Smooth muscle cell (in vitro differentiated cells): ENCODE measurements around the gene MCF2L2. TPM values are rescaled to one million over a fixed set of nuclear protein-coding genes. Genes with fewer than 3 reads are reported as not detected.

ENCODE experiments used
- DNase-seq: peaks from one replicate; lab custom pipeline; 2025; ENCODE audit not compliant: unreplicated experiment; lab: John Stamatoyannopoulos, UW
- H2AFZ ChIP-seq: fragments of 200-600 bp; sonication (generic); 2 replicates; pipeline ENCODE4 v1.6.0; 2016; ENCODE audit warnings: antibody characterized with exemption, low read depth, mild to moderate bottlenecking
- H3F3A ChIP-seq: fragments of 200-600 bp; sonication (generic); 2 replicates; pipeline ENCODE4 v1.6.0; 2017; ENCODE audit warnings: antibody characterized with exemption, low read depth
- H3K27ac ChIP-seq: fragments of 200-600 bp; sonication (generic); 2 replicates; pipeline ENCODE4 v1.5.1; 2016; ENCODE audit warnings: low read depth, mild to moderate bottlenecking
- H3K27me3 ChIP-seq: fragments of 200-600 bp; sonication (generic); 2 replicates; pipeline ENCODE4 v1.6.1; 2016; ENCODE audit warnings: low read depth, mild to moderate bottlenecking
- H3K36me3 ChIP-seq: fragments of 200-600 bp; sonication (generic); 2 replicates; pipeline ENCODE4 v1.5.1; 2016; ENCODE audit warnings: low read depth
- H3K4me1 ChIP-seq: fragments of 200-600 bp; sonication (generic); 2 replicates; pipeline ENCODE4 v1.5.1; 2016; ENCODE audit warnings: low read depth
- H3K4me2 ChIP-seq: fragments of 200-600 bp; sonication (generic); 2 replicates; pipeline ENCODE4 v1.6.0; 2016; ENCODE audit warnings: mild to moderate bottlenecking
- H3K4me3 ChIP-seq: fragments of 200-600 bp; sonication (generic); 2 replicates; pipeline ENCODE4 v1.5.1; 2016; ENCODE audit warnings: mild to moderate bottlenecking
- H3K79me2 ChIP-seq: fragments of 200-600 bp; sonication (generic); 2 replicates; pipeline ENCODE4 v1.6.0; 2016; ENCODE audit warnings: low read depth, mild to moderate bottlenecking
- H3K9ac ChIP-seq: fragments of 200-600 bp; sonication (generic); 2 replicates; pipeline ENCODE4 v1.6.0; 2016; ENCODE audit warnings: low read depth
- H3K9me3 ChIP-seq: fragments of 200-600 bp; sonication (generic); replicated peaks from 2 replicates; pipeline ENCODE4 v1.5.1; 2016; ENCODE audit warnings: low read depth
- H4K20me1 ChIP-seq: fragments of 200-600 bp; sonication (generic); 2 replicates; pipeline ENCODE4 v1.6.0; 2016; ENCODE audit warnings: low read depth
- CTCF ChIP-seq: fragments of 200-600 bp; sonication (generic); IDR thresholded peaks from 2 replicates; pipeline ENCODE4 v1.5.1; 2017; ENCODE audit warnings: borderline replicate concordance, mild to moderate bottlenecking, antibody characterized with exemption; ENCODE audit not compliant: insufficient read depth, poor library complexity, severe bottlenecking
- WGBS: methylation state at CpG from one replicate; pipeline ENCODE4 v1.1.7; 2016; ENCODE audit warnings: low lambda C conversion rate; 5-methylcytosine and 5-hydroxymethylcytosine counted together
- polyA plus RNA-seq: library from polyadenylated mRNA; unstranded; fragments of >200 nt; fragmentation: Nextera tagmentation; extraction: Ambion mirVana; gene quantifications from 2 replicates; pipeline ENCODE4 v1.2.1, GENCODE V29; 2016
- total RNA-seq: library from RNA; depleted of rRNA; stranded (reverse); fragments of >200 nt; gene quantifications from 2 replicates; pipeline ENCODE4 v1.2.3, GENCODE V29; 2014

The MCF2L2 gene
- total and polyA plus RNA-seq, 2 experiments from 2014 or later, result 0.09 TPM; not detected in 1

- DNase-seq, result no peak
- Histone ChIP-seq H3K9ac (no peak overlapping the region), H3K4me1 (no peaks in the 10 kb centered on the region), H3K36me3 (no peaks in the 10 kb centered on the region), H3K27me3 (no peaks in the 10 kb centered on the region), H3K4me3 (no peak overlapping the region), H2AFZ (no peak overlapping the region), H3F3A (no peaks in the 10 kb centered on the region), H3K4me2 (no peak overlapping the region), H3K27ac (no peak overlapping the region), H3K79me2 (no peaks in the 10 kb centered on the region), H4K20me1 (no peaks in the 10 kb centered on the region), H3K9me3 (no peaks in the 10 kb centered on the region)
- no peak for TF ChIP-seq CTCF
- 74% methylated on average over 4 of the region's 4 CpGs for WGBS
Measured at GRCh38 chr3:183202004-183202722, 226.3 kb downstream of the MCF2L2 start.

- Histone ChIP-seq H3K4me3 (no peak overlapping the region), H3K9ac (no peak overlapping the region), H3K9me3 (no peaks in the 10 kb centered on the region), H3K4me1 (no peaks in the 10 kb centered on the region), H3K27me3 (no peaks in the 10 kb centered on the region), H3F3A (no peaks in the 10 kb centered on the region), H2AFZ (no peak overlapping the region), H3K4me2 (no peak overlapping the region), H3K36me3 (no peaks in the 10 kb centered on the region), H4K20me1 (no peaks in the 10 kb centered on the region), H3K27ac (no peak overlapping the region), H3K79me2 (no peaks in the 10 kb centered on the region)
- 74% methylated on average over 1 of the region's 1 CpG for WGBS
- no peak for TF ChIP-seq CTCF
- DNase-seq, result no peak
Measured at GRCh38 chr3:183198939-183199338, 229.5 kb downstream of the MCF2L2 start.

- Histone ChIP-seq H3K36me3 (no peaks in the 10 kb centered on the region), H3K4me2 (no peak overlapping the region), H2AFZ (no peak overlapping the region), H3K9ac (no peak overlapping the region), H3K27ac (no peak overlapping the region), H3K4me3 (no peak overlapping the region), H3K9me3 (no peaks in the 10 kb centered on the region), H3K79me2 (no peaks in the 10 kb centered on the region), H3K27me3 (no peaks in the 10 kb centered on the region), H4K20me1 (no peaks in the 10 kb centered on the region), H3F3A (no peaks in the 10 kb centered on the region), H3K4me1 (no peaks in the 10 kb centered on the region)
- DNase-seq, result no peak
- TF ChIP-seq CTCF, result no peak
Measured at GRCh38 chr3:183197734-183198133, 230.7 kb downstream of the MCF2L2 start.

GRCh38 chr3:183195266-183195665 lies 233.2 kb downstream of the MCF2L2 start:
- Histone ChIP-seq H2AFZ (no peak overlapping the region), H3K79me2 (no peaks in the 10 kb centered on the region), H3K9ac (no peak overlapping the region), H3F3A (no peaks in the 10 kb centered on the region), H3K9me3 (no peaks in the 10 kb centered on the region), H3K4me1 (no peaks in the 10 kb centered on the region), H3K4me2 (no peak overlapping the region), H3K36me3 (no peaks in the 10 kb centered on the region), H3K4me3 (no peak overlapping the region), H3K27ac (no peak overlapping the region), H4K20me1 (no peaks in the 10 kb centered on the region), H3K27me3 (no peaks in the 10 kb centered on the region)
- TF ChIP-seq CTCF, result no peak
- DNase-seq, result no peak
- WGBS, result 91% methylated on average over 4 of the region's 4 CpGs
